HS-5 (cell line): ENCODE measurements around the gene GLT8D2.
A peak's percentile ranks its signal among the peaks of the same experiment; 100 is the strongest.

Experiments used
- DNase-seq: peaks from one replicate; pipeline ENCODE4 v3.0.0-alpha.2; 2012; ENCODE audit warnings: low read depth

Gene GLT8D2

DNA sequence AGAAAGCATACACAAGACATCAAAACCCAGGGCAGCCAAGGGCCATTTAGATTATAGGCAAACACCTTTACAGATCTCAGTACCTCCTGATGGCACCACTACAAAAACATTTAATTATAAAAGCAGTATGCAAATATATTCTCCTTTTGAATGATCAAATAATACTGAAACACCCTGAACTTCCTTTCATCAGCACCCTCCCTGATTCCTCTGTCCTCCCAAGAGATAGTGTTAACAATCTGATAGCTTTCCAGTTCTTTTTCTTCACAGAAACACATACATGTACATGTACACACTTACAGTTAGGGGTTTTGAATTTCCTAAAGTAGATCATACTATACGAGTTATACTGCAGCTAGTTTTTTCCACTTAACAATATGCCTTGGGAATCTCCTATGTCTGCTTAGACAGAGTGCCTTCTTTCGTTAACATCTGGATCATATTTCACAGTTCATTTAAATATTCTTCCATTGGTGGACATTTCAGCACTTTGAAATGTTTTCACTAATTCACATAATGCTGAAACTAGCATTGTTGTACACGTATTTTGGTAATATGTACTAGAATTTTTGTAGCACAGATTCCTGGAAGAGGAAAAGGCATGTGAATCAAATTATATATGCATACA is 49.1 kb downstream of the GLT8D2 start:
- no peak for DNase-seq

DNA sequence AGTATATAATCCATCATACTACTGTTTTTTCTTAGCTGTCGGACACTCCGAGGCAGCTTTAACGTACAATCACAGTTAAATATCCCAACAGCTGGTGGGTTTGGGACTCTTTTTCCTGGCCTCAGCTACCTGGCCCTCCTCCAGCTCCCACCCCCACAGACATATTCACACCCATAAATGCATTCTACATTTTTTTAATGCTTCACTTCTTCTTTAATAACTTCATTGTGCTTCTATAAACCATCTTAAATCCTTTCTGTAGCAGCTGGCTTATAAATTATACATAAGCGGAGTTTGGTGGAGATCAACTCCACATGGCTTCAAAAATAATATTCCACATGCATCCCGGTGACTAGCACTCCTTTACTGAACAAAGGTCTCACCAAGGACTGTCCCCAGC is 51.0 kb downstream of the GLT8D2 start:
- no peak for DNase-seq

DNA sequence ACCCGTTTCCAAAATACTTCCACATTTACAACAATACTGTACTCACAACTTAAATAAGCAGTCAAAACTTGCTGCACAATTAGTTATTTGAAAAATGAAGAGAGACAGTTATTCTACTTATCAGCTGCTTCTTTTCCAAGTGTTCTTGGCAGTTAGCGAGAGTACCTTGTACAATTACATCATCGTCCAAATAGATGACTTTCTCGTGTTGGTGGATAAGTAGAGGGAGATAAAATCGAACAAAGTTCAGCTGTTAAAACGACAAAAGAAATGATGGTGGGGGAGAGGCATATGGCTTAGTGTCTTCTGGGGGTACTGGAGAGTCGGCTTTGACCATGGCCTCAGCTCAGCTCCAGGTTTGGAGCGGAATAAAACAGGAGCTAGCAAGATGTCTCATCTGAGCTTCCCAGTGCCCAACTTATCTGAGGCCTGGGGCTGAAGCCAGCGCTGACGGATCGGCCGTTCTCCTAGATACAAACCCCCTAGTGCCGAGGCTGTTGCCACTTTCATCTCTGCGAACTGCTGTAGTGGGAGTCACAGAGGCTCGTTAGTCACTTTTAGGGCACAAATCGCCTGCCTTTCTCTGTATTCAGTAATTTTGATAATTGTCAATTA is 52.6 kb downstream of the GLT8D2 start:
- no peak for DNase-seq

DNA sequence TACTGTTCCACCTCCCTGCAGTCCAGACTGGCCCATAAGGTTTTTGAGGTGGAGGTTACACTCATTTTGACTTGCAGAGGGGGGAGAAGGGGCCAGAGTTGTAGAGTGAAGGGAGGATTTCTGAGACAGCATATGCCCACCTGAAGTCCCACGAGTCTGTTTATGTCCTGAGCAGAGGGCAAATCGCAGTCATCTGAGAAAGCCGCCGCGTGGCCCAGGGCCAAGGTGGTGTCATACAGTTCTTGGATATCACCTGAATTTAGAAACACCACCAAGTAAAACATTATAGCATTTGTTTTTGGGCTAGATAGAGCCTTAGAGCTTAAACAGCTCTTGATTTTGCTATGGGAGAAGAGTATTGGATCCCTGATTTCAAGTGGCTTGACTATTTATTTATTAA is 53.4 kb downstream of the GLT8D2 start:
- no peak for DNase-seq

DNA sequence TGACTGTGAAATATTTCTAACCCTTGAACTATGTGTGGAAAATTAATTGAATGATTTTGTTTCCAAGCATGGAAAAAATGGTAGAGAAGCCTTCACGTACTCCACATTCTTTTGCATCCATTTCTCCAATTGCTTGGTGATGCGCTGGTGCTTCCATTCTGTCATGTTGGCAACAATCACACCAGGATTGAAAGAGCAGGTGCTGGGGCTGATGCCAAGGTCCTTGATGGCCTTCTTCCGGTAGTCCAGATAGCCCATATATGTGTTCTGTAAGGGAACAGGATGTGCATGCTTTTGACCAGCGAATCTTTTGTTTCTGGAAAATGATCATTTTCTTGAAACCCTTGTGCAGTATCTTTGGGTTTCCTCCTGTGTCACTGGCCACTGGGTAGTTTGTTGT is 55.8 kb downstream of the GLT8D2 start:
- no peak for DNase-seq

DNA sequence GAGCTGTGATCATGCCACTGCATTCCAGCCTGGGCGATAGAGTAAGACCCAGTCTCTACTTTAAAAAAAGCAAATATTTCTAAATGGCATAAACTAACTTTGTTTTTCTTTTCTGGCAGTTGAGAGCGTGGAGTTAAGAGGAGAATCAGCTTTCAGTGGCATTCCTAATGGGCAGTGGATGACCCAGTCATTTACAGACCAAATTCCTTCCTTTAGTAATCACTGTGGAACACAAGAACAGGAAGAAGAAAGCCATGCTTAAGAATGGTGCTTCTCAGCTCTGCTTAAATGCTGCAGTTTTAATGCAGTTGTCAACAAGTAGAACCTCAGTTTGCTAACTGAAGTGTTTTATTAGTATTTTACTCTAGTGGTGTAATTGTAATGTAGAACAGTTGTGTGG is 63.2 kb downstream of the GLT8D2 start:
- no peak for DNase-seq

DNA sequence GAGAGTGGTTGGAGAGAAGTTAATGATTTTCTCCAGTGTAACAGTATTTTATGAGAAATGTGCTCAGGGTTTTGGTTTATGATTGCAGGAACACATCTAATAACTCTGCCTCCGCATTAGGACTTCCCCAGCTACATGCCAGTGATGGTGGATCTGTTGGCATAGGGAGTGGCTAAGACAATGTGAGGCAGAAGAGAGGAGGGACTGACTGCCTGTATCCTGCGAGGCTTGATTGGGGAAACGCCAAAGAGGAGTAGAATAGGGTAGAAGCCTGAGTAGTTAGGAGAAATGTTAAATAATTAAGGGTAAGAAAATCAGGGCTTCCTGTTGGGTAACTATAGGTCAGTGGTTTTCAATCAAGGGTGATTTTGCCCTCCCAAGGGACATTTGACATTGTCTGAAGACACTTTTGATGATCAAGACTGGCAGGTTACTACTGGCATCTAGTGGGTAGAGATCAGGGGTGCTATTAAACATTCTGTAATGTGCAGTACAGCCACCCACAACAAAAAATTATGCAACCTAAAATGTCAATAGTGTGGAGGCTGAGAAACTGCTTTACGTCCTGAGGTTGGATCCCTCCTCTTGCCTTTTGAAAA is 71.5 kb downstream of the GLT8D2 start:
- DNase-seq: no peak

DNA sequence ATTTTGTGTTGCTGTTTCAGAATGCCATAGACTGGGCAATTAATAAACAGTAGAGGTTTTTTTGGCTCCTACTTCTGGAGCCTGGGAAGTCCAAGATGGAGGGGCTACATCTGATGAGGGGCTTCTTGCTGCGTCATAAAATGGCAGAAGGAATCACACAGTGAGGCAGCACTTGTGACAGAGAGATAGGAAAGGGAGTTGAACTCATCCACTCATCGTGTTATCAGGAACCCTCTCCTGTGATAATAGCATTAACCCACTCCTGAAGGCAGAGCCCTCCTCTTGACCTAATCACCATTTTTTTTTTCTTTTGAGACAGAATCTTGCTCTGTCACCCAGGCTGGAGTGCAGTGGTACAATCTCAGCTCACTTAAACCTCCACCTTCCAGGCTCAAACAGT is 74.6 kb downstream of the GLT8D2 start:
- DNase-seq: no peak

DNA sequence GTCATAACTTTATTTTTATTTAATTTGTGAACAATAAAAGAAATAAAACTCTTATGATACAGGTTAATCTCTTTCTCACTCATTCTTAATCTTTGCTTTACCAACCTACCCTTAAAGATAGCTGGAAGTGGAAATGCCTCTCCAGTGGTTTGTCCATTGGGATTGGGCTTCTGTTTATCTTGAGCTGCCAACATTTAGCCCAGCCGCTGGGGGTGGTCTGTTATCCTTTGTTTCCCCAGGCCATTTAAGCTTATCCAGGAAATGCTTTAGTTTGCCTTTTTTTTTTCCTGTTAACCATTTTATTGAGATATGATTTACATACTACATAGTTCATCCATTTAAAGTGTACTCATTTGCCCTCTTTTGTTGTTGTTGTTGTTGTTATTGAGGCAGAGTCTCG is 76.1 kb downstream of the GLT8D2 start:
- DNase-seq: no peak

DNA sequence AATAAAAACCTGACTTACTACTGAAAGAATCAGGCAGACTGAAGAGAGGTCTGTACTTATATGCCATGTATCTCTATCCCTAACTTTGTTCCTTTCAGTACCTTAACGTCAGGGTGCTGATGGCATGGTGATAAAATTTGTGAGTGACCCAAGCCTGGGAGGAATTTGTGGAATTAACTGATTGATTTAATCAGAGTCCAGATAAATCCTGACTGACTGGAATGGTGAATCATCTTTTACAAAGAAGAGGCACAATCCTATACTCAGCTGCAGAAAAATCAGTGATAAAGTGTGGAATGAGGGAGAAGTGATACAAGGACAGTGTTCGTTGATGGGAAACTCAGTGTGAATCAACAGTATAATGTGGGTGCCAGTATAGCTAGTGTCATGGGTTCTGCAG is 80.6 kb downstream of the GLT8D2 start:
- peak; percentile 37 for DNase-seq

DNA sequence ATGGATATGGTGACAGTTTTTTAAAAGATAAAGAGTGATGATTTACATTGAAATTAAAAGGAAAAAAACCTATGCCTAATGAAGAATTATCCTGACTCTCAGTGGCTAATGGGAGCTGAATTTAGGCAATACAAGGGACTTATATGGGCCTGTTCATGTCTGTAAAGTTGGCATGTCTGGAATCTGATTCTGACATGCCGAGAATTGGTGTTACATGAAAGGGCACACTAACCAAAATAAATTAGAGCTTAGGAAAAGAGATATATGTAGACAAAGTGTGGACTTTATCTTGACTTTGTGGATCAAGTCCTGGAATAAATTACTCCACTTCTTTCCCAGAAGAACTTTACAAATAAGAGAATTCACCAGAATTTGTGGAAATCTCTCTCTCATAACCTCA is 83.3 kb downstream of the GLT8D2 start:
- DNase-seq: no peak

DNA sequence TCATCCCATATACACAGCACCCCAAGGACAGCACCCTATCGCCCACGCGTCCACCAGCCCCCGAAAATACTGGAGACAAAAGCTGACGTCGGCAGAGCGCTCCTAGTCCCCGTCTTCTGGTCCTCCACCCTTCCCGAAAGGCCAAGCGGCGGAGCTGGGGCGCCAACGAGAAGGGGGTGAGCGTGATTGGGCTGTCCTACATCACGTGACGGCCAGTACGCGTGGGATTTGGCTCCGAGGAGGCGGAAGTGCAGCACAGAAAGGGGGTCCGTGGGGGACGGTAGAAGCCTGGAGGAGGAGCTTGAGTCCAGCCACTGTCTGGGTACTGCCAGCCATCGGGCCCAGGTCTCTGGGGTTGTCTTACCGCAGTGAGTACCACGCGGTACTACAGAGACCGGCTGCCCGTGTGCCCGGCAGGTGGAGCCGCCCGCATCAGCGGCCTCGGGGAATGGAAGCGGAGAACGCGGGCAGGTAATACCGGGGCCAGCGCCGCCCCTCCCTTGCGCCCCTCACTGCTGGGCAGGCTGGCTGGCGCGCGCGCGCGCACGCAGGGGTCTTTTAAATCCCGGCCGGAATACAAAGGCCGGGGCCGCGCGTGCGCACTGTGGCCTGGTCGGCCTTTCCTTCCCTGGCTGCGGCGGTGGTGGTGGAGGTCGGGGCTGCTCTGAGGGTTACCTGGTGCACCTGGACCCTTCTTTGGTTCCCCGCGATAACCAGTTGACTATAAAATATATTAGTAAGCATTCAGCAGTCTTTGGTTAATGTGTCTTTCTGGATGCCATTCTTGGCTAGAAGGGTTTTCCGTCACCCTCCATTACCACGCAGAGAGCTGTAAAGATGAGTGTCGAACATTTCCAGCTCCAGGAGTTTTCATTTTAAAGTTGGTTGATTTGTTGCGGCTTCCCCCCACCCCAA is 84.1 kb downstream of the GLT8D2 start, which contains the start of gene TDG:
Gene TDG (plus strand): TSS at position 283 of the 915 bp plus-strand sequence. CDS start 166 bp downstream, at position 449.
- peak; percentile 93 for DNase-seq

DNA sequence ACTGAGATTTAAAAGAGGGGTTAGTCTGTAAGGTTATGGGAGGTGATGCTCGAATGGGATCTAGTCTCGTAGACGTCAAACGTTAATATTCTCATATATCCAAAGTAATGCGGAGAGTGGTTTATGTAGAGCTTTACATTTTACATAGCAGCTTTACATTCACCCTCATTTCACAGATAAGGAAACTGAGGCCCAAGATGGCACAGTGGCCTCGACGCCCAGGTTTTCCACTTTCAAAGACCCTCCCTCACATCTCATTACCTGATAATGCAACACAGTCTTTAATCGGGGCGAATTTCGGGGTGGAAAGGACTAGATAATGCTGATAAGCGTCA is 84.8 kb downstream of the GLT8D2 start:
- DNase-seq: no peak

DNA sequence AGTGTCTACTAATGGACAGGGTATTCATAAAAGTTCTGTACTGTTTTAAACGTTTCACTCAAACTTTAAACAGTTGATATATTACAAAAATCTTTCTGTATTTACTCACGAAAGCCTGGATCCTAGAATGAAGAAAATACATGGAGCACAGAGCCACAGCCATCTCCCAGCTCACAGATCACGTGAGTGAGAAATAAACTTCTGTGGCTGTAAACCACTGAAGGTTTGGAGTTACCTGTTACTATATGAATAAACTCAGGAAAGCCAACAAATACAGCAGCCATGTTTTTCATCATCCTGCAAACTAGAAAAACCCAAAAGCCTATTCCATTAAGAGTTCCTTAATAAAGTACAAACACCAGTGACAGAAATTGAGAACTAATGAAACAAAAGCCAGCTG is 85.2 kb downstream of the GLT8D2 start:
- DNase-seq: no peak

DNA sequence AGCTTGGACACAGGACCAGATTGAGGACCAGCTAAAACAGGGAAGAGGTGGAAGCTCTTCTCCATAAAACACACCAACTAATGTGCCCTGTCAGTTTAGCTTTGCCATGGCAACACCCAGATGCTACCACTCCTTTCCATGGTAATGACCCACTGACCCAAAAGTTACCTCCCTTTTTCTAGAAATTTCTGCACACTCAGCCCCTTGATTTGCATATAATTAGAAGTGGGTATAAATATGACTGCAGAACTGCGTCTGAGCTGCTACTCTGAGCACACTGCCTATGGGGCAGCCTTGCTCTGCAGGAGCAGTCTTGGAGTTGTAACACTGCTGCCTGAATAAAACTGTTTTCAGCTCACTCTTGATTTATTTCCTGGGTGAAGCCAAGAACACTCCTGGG is 87.5 kb downstream of the GLT8D2 start:
- no peak for DNase-seq

DNA sequence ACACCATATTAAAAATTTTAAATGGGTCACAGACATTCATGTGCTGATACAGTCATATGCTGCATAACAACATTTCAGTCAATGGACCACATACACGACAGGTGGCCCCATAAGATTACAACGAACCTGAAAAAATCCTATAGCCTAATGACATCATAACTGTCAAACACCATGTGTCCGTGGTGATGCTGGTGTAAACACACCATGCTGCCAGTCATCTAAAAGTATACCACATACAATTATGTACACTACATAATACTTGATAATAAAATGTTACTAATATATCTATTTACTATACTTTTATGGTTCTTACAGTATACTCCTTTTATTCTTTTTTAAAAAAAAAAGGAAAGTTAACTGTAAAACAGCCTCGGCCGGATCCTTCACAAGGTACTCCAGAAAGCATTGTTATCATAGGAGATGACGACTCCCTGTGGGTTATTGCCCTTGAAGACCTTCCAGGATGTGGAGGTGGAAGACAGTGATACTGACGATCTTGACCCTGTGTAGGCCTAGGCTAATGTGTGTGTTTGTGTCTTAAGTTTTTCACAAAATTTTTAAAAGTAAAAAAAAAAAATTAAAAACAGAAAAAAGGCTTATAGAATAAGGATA is 89.3 kb downstream of the GLT8D2 start:
- no peak for DNase-seq

DNA sequence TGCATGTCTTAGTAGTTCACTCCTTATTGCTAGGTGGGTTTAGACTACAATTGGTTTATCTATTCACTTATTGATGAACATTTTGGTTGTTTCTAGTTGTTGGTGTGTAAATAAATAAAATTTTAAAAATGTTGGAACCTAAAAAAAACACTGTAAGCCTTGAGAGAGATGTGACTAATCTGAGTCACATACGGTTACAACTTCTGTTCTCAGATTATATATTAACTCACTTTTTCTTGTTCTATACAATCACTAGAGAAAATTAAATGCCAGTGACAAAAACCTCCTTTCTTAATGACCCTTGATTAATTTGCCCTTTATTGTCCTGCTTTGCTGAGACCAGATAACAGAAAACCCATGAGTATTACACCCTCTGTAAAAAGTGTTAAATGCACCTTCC is 91.4 kb downstream of the GLT8D2 start:
- DNase-seq: no peak

DNA sequence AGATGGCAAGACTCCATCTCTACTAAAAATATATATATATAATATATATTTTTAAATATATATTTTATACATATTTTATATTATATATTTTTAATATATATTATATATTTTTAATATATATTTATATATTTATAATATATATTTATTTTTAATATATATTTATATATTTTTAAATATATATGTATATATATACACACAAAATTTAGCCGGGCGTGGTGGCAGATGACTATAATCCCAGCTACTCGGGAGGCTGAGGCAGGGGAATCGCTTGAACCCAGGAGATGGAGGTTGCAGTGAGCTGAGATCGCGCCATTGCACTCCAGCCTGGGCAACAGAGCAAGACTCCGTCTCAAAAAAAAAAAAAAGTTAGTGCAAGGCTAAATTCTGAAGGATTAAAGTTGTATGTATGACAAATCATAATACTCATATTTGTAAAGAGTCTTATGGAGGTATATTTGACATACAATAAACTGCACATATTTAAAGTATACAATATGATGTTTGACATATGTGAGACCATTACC is 92.1 kb downstream of the GLT8D2 start:
- DNase-seq: no peak

DNA sequence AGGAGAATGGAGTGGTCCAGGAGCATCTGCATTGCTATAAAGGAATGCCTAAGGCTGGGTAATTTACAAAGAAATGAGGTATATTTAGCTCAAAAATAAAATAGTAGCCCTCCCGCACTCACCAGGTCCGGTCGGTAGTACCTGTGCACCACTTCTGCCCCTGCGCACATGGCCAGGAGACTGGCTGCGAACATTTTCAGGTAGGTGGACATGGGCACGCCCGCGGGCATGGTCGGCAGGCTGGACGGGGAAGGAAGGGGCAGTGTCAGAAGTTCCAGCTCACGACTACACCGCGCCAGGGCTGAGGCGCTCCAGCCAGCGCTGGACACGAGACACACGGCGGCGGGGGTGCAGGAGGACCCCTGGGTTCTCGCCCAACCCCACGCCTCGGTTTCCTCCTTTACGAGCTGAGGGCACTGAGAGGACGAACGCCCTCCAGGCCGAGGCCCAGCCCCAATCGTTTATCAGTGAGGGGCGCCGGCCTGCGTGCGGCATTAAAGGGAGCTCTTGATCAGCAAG is 93.4 kb downstream of the GLT8D2 start:
- DNase-seq: no peak

DNA sequence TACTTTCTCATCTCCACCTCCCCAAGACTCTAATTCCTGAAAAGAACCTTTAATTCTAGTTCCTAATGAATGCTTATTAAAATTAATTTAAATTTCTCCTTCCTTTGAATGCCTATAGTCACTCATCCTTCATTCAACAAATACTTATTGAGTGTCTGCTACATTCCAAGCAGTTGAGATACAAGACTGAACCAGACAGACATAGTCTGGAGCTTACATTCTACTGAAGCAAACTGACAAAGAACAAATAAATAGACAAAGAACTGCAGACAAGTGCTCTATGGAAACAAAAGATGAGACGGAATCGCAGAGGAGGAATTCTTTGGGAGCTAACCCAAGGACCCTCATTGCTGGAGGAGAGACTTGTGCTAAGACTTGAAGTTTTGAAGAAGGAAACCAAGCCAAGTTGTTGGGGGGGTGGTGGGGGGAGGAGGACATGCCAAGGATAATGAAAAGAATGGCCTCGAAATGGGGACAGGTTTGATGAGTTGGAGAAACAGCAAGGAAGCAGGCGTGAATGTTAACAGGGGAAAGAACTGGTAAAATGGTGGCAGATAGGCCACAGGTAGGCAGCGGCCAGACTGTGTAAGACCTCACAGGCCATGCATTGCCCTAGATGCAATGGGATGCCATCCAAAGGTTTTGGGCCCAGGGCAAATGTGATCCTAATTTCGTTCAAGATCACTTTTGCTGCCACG is 94.0 kb downstream of the GLT8D2 start:
- DNase-seq: no peak

DNA sequence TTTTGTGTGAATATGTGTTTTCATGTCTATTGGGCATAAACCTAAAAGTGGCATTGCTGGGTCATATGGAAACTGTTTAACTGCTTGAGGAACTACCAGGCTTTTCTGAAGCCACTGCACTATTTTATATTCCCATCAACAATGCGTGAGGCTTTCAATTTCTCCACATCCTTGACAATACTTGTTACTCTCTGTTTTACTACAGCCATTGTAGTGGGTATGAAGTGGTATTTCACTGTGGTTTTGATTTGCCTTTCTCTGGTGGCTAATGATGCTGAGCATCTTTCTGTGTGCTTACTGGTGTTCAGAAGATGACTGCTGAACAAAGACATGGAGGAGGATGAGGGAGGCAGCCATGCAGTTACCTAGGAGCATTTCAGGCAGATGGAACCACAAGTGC is 97.5 kb downstream of the GLT8D2 start:
- DNase-seq: no peak
